Measurements from ENCODE around the gene MAP3K21.

- TF ChIP-seq CTCF (IDR thresholded peaks at IDR 0.05; ENCODE audit: low read length) (peak; percentile 92), EZH2 (optimal IDR thresholded peaks at IDR 0.05; ENCODE audit: low read depth, low read length) (no peak)
These were observed 22.9 kb upstream of the MAP3K21 start for GRCh38 chr1:233304489-233305102.
